MG63 (cell line): ENCODE results near the gene RGS19. TPM values are rescaled to one million over a fixed set of nuclear protein-coding genes. Genes with fewer than 3 reads are reported as not detected.

Experiments
- DNase-seq: peaks from one replicate; pipeline ENCODE4 v3.0.0-alpha.2; 2020
- H3K27me3 ChIP-seq: fragments of 250-450 bp; sonication (Bioruptor Pico); 2 replicates; pipeline ENCODE4 v1.5.1; 2020; ENCODE audit warnings: mild to moderate bottlenecking, moderate library complexity
- H3K36me3 ChIP-seq: fragments of 250-450 bp; sonication (Bioruptor Pico); 2 replicates; pipeline ENCODE4 v1.5.1; 2020; ENCODE audit warnings: mild to moderate bottlenecking, moderate library complexity
- H3K4me3 ChIP-seq: fragments of 250-450 bp; sonication (Bioruptor Pico); 2 replicates; pipeline ENCODE4 v1.5.1; 2020; ENCODE audit warnings: mild to moderate bottlenecking, moderate library complexity
- H3K9me3 ChIP-seq: fragments of 250-450 bp; sonication (Bioruptor Pico); 2 replicates; pipeline ENCODE4 v1.5.1; 2020; ENCODE audit warnings: mild to moderate bottlenecking, moderate library complexity
- total RNA-seq: library from RNA; depleted of rRNA; stranded (reverse); fragments of >200 nt; shearing (Covaris generic); gene quantifications from 2 replicates; pipeline ENCODE4 v1.2.3, GENCODE V29; 2014; ENCODE audit warnings: low replicate concordance

Gene RGS19
- total RNA-seq, 1 experiment from 2014 or later, result 40.9 TPM

DNA sequence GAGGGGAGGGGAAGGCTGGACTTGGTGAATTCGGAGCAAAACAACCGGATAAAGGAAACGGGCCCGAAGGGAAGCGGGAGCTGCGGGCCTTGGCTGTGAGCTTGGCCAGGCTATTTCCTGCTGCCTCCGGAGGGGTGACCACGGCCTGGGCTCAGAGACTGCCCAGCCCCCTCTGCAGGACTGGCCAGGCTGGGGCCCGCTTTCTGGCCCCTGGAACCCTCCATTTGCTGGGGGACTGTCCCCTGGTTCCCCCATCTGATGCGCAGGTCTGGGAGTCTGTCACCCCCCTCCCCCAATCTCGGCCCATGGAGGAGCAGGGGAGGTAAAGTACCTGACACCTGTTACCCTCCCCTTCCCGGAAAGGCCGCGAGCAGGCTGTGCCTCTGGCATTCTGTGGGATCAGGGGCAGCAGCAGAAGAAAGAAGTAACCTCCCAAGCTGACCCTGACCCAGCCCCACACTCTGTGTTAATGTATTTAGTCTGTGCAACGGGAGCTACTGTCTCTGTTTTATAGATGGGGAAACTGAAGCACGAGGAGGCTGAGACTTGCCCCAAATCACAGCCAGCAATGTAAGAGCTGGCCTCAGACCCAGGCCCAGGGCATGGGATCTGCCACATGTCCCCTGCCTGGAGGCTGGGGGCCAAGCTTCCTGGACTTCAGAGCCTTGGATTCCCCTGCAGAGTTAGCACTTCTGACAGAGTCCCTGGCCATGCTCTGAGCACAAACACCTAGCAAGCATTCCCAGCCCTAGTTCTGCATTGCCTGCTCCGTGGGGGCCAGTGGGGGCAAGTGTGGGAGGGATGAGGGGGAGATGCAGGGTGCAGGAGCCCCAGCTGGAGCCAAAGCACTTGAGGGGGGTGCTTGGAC is 39.8 kb downstream of the RGS19 start:
- no peak for DNase-seq
- Histone ChIP-seq H3K4me3 (peak overlapping the region; percentile 48), H3K27me3 (no peaks in the 10 kb centered on the region; the same call in 1 of the 2 replicates), H3K36me3 (0 out of 2 replicates have a peak, but pooled peaks cover 5% of the 10 kb centered on the region), H3K9me3 (no peaks in the 10 kb centered on the region)

DNA sequence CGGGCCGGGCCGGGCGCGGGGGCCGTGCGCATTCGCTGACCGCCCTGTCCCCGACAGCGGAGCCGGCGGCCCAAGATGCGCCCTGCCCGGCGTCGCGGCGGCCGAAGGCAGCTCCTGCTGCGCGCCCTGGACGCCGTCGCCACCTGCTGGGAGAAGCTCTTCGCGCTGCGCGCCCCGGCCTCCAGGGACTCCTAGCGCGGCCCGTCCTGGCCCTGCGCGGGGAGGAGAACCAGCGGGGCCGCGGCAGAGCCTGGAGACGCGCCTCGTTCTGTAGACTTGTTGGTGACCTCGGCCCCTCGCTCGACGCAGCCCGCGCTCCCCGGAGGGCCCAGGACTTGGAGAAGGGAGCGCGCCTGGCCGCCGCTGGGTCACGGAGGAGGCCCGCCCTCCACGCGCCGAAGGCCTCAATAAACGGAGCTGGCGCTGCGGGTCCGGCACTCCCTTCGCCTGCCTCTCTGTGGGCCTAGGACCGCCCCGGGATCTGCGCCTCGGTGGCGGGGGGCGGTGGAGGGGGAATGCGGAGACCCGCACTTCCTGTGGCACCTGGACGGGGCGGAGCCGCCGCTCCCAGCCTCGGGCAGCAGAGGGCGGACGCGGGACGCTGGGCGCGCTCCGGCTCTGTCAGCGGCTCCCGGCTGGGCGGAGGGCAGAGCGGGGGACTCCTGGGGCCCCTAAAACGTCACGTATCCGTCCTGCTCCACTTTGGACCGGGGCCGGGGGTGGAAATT is 40.6 kb downstream of the RGS19 start:
- H3K36me3 ChIP-seq, result peaks cover 11% of the 10 kb centered on the region; the same call in 1 of the 2 replicates
- DNase-seq, result peak; percentile 75
- peak overlapping the region; percentile 48 for H3K4me3 ChIP-seq

DNA sequence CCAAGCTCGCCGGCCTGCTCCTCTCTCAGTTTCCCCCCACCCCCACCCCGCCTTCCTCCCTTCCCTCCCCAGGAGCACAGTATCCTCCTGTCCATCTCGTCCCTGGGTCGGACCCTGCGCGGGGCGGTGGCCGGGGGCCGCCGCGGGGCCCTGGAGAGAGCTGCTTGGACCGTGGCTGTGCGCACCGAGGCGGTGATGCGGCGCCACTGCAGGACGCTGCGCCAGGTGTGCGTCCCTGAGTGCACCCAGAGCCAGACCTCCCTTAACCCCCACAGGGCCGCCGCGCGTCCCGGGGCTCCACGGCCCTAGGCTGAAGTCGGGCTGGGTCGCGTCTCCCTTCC is 41.1 kb downstream of the RGS19 start:
- H3K9me3 ChIP-seq, result no peaks in the 10 kb centered on the region
- DNase-seq, result no peak
- H3K27me3 ChIP-seq, result no peaks in the 10 kb centered on the region; the same call in 1 of the 2 replicates
- no peak overlapping the region for H3K4me3 ChIP-seq
- H3K36me3 ChIP-seq, result peaks cover 11% of the 10 kb centered on the region

More for the DNA sequence above, 40.6 kb downstream of the RGS19 start:
- H3K9me3 ChIP-seq, result no peaks in the 10 kb centered on the region
- no peaks in the 10 kb centered on the region; the same call in 1 of the 2 replicates for H3K27me3 ChIP-seq

DNA sequence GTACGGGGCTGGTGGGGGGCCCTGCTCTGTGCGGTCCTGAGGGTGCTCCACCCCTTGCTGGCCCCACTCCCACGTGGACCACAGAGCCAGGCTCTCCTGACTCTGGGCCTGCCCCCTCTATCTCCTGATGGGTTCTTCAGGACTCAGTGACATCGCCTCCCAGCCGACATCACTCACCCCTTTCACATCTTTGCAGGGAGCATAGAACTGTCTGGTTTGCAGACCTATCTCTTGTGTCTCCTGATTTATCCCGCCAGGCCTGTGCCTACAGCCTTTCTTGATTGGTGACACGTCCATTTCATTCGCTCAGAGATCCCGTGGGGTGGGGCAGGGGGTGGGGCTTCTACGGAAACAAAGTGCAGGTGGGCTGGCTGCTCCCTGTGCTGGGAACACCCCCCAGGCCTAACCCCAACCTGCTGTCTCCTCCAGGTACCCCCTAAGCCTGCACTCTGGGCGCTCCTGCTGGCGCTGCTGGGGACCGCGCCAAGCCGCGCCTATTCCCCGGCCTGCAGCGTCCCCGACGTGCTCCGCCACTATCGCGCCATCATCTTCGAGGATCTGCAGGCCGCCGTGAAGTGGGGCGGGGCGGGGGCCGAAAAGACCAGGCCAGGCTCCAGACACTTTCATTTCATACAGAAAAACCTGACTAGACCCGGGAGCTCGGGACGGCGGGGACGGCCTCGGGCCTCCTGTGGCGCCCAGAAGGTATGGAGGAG is 41.7 kb downstream of the RGS19 start:
- Histone ChIP-seq H3K27me3 (no peaks in the 10 kb centered on the region; the same call in 1 of the 2 replicates), H3K36me3 (peaks cover 12% of the 10 kb centered on the region), H3K4me3 (no peak overlapping the region), H3K9me3 (no peaks in the 10 kb centered on the region)
- no peak for DNase-seq

DNA sequence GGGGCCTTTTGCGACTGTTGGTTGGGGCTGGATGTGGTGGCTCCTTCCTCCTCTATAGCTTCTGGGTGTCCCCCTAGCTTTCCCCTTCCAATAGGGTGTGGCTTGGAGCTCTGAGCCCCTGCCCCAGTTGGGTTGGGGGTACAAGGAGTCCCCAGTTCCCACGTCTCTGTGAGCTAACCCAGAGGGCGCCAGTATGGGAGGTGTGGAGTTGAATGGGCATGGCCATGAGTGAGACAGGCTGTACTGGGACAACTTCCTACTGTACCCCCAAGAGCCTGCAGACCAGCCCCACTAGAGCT is 42.2 kb downstream of the RGS19 start:
- no peak for DNase-seq
- Histone ChIP-seq H3K9me3 (no peaks in the 10 kb centered on the region), H3K4me3 (no peak overlapping the region), H3K36me3 (peaks cover 17% of the 10 kb centered on the region), H3K27me3 (no peaks in the 10 kb centered on the region; the same call in 1 of the 2 replicates)

DNA sequence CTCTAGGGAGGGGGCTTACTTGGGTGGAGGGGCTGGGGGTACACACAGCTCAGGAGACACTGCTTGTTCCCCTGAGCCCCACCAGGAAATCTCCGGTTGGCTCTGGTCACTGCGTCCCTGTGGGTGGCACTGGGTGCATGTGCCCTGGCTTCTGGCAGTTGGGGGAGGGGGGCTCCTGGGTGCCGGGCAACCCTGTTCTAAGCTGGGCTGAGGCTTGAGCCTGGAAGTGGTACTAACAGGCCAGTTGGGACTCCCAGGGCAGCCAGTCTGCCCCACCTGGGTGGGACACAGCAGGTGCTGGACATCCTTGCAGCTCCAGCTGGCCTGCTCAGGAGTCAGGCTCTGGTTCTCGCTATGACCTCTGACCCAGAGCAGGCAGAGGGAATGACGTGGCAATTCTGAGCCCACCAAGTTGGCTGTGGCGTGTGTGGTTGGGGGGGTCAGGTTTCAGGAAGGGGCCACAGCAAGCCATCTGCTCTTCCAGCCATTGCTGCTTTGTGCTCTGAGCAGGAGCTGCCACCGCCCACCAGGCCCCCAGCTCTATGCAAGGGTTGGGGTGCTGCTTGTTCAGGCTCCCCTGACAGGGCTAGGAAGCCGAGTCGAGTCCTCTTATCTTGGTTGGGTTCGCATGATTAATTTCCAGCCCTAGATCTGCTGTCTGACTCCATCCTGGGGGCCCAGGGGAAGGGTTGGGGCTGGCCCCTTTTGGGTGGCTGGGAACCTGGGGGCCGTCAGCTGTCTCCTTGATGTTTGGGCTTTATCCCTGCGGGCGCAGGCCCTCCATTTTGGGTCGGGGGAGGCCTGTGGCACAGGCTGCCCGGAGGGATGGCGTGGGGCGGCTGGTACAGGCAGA is 42.7 kb downstream of the RGS19 start:
- no peak for DNase-seq
- Histone ChIP-seq H3K4me3 (no peak overlapping the region), H3K36me3 (peaks cover 21% of the 10 kb centered on the region), H3K27me3 (no peaks in the 10 kb centered on the region), H3K9me3 (no peaks in the 10 kb centered on the region)

DNA sequence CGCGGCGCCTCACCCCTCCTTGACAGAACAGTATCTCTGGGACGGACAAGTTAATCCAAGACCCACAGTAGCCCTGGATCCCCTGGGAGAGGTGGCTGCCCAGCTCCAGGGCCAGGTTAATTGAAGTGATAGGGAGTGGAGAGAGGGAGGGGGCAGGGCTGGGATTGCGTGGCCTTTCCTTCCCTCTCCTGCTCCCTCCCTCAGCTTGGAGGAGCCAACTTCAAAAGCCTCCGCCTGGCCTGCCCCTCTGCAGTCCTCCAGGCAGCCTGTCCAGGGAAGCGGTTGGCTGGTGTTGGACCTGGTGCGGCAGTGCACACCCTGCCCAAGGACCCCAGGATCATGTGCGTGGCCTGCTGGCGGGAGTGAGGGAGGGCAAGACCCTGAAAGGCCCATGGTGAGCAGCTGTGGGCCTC is 43.4 kb downstream of the RGS19 start, which contains the start of gene C20orf204:
Gene C20orf204, plus strand, starts transcription at position 250 of the 413 bp plus-strand sequence. Its CDS starts 142 bp downstream, at position 392.
- H3K27me3 ChIP-seq, result no peaks in the 10 kb centered on the region
- no peak for DNase-seq
- peaks cover 22% of the 10 kb centered on the region for H3K36me3 ChIP-seq
- H3K9me3 ChIP-seq, result no peaks in the 10 kb centered on the region
- no peak within 1 kb of the TSS for H3K4me3 ChIP-seq

DNA sequence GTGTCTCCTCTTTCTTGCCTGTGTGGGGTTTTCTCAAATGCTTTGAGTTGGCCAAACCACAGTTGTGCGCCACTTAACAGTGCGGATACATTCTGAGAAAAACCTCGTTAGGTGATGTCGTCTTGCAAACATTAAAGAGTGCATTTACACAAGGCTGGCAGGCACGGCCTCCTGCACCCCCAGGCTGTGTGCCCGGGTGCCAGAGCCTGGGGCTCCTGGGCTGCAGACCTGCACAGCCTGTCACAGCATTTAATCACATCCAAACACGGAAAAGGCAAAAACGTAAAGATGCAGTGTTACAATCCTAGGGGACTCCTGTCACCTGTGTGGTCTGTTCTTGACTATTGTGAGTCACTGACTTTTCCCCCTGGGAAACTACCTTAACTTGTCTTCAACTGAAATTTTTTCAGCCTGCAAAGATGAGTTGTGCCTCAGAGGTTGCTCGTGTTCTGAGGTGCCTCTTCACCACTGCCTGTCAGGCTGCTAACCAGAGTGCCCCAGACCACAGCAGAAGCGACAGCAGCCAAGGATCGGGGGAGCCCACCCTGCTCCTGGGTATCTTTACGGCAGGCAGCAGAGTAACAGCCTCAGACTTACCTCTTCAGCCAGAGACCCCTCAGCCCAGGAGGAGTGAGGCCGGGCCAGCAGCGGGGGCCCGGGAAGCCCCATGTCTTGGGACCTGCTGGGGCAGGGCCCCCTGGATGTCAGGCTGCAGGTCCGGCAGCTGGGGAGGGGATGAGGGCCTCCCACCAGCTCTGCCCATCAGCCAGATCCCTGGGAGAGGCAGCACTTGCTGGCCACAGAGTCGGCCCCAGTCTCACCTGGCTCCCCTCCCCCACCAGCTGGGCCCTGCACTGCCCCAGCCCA is 44.0 kb downstream of the RGS19 start:
- no peaks in the 10 kb centered on the region for H3K9me3 ChIP-seq
- no peaks in the 10 kb centered on the region for H3K27me3 ChIP-seq
- peaks cover 29% of the 10 kb centered on the region for H3K36me3 ChIP-seq
- no peak for DNase-seq
- no peak overlapping the region for H3K4me3 ChIP-seq

DNA sequence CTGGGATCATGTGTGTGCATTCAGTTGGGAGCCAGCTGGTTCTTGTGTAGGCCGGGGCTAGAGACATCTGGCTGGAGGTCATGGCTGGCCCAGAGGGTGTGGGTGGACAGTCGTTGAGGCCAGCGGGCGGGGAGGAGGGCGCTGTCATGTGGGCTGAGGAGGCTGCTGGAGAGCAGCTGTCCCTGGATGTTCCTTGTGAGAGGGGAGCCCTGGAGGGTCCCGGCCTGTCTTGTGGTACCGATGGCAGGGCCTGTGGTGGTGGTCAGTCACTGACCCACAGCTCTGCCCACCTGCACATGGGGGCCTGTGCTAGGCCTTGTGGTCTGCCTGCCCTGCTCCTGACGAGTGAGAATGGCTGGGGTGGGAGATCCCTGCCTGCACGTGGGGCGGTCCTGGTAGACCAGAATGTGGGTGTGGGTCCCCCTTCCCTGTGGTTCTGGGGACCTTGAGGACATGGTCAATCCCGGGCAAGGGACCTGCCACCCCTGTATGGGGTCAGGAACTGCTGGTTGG is 45.3 kb downstream of the RGS19 start:
- Histone ChIP-seq H3K9me3 (no peaks in the 10 kb centered on the region), H3K27me3 (no peaks in the 10 kb centered on the region), H3K4me3 (no peak overlapping the region), H3K36me3 (peaks cover 37% of the 10 kb centered on the region)
- DNase-seq, result no peak

DNA sequence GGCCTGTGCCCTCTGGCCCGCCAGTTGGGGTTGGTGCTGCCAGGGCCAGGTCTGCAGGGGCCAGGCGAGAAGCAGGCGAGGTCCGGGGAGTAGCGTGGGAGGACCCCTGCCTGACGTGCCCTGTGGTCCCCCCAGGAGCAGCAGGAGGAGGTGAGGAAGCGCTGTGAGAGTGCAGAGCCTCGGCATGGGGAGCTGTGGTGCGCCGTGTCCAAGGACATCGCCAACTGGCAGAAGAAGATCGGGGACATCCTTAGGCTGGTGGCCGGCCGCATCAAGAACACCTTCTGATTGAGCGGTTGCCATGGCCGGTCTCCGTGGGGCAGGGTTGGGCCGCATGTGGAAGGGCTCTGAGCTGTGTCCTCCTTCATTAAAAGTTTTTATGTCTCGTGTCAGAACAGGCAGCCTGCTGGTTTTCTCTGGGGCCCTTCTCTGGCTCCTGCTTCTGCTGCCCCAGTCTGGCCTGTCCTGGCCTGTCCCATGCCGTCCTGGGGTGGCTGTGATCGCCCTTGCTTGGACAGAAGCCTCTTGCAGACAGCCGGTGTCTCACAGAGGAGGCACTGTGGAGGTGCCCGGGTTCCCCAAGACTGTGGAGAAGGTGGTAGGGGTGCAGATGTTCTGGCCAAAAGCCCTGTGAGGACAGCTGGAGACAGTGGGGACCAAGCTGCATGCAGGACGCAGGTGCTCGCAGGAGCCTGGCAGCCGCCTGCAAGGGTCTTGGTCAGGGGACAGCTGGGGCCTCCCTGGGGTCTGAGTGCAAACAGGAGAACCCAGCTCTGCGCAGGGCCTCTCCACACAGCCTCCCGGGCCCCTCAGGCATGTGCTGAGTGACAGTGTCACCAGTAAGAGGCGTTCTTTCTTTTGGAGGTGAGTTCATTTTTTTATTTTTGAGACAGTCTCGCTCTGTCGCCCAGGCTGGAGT is 46.4 kb downstream of the RGS19 start:
- Histone ChIP-seq H3K4me3 (no peak overlapping the region), H3K9me3 (no peaks in the 10 kb centered on the region), H3K27me3 (no peaks in the 10 kb centered on the region), H3K36me3 (peaks cover 45% of the 10 kb centered on the region)
- DNase-seq, result no peak

DNA sequence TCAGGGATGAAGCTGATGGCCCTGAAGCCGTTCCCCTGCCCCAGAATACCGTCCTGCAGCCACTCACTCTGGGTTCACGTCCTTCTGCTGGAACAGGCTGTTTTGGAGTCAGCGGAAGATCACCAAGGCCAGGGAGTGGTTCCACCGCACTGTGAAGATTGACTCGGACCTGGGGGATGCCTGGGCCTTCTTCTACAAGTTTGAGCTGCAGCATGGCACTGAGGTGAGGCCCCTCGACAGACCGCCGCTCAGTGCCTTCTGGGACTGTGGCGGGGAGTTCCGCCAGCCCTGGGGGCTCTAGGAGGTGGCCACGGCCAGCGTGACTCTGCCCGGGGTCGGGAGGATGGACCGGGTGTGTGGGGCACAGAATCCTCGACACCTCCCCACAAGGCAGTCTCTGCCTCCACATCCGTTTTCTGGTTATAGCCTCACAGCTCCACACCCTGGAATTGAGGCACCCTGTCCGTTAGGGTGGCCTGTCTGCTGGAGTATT is 47.5 kb downstream of the RGS19 start:
- no peak overlapping the region for H3K4me3 ChIP-seq
- no peak for DNase-seq
- H3K9me3 ChIP-seq, result no peaks in the 10 kb centered on the region
- no peaks in the 10 kb centered on the region for H3K27me3 ChIP-seq
- H3K36me3 ChIP-seq, result peaks cover 54% of the 10 kb centered on the region

DNA sequence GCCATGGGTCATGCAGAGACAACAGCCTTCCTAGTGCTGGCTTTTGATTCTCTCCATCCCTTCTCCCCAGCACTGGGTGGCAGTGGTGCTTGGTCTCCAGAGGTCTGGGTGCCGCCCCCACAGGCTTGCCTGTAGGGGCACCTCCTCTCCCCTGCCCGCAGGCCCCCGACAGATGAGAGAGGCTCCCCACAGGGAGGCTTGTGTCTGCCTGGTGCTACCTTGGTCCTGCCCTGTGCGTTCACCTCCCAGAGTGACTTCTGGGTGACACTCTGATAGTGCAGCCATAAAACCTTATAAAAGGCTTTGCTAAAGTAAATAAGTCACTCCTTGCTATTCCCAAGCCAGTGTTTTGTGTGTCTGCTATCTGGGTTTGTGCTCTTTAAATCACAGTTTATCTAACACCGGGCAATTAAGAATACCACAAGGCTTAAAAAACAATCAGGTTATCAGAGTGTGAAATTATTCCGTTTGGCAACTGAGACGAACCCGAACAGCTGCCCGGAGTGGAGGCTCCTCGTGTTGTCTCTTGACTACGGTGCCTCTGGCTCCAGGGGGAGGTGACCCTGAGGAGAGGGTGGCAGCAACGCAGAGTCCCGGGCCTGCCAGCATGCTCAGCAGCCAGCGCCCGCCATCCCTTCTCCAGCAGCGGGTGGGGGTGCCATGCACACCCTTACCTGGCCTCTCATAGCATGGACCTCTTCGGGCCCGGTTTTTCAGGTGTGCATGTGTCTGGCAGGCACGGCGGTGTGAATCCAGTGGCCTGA is 48.8 kb downstream of the RGS19 start:
- Histone ChIP-seq H3K27me3 (no peaks in the 10 kb centered on the region), H3K36me3 (peaks cover 67% of the 10 kb centered on the region), H3K9me3 (no peaks in the 10 kb centered on the region), H3K4me3 (no peak overlapping the region)
- no peak for DNase-seq

DNA sequence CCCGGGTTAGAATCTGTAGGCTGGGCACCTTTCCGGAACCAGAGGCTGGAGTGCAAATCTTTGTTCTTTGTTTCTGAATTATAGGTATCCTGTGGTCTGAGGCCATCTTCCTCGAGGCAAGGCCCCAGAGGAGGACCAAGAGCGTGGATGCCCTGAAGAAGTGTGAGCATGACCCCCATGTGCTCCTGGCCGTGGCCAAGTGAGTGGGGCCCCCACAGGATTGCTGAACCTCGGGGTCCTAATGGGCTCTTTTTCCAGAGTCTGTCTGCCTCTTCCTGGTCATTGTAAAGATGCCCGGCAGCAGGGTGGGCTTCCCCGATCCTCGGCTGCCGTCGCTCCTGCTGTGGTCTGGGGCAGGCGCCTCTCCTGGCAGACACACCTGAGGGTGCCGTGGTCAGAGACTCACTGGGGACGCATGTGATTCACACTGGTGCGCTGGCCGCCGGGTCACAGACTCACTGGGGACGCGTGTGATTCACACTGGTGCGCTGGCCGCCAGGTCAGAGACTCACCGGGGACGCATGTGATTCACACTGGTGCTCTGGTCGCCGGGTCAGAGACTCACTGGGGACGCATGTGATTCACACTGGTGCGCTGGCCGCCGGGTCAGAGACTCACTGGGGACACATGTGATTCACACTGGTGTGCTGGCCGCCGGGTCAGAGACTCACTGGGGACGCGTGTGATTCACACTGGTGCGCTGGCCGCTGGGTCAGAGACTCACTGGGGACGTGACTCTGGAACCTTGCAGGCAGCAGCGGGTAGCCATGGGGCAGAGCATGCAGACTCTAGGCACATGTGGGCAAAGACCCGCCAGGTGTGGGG is 49.8 kb downstream of the RGS19 start:
- Histone ChIP-seq H3K4me3 (no peak overlapping the region), H3K27me3 (no peaks in the 10 kb centered on the region), H3K9me3 (no peaks in the 10 kb centered on the region), H3K36me3 (peaks cover 72% of the 10 kb centered on the region)
- DNase-seq, result no peak
